Amniotic stem cell (primary cell): ENCODE measurements around the gene S100B.

Source experiments
- DNase-seq: peaks from one replicate; lab custom pipeline; 2025; lab: John Stamatoyannopoulos, UW

Gene S100B

GRCh38 chr21:46560568-46561444 lies 44.1 kb downstream of the S100B start:
- no peak for DNase-seq

- DNase-seq = no peak
Measured at GRCh38 chr21:46559291-46559983, 45.4 kb downstream of the S100B start.

- no peak for DNase-seq
Measured at GRCh38 chr21:46557919-46558392, 46.9 kb downstream of the S100B start.

- no peak for DNase-seq
Measured at GRCh38 chr21:46557469-46557868, 47.4 kb downstream of the S100B start.

GRCh38 chr21:46556802-46557201 lies 48.1 kb downstream of the S100B start:
- no peak for DNase-seq

- no peak for DNase-seq
Measured at GRCh38 chr21:46555678-46556077, 49.2 kb downstream of the S100B start.

GRCh38 chr21:46555225-46555617 lies 49.7 kb downstream of the S100B start:
- DNase-seq = no peak

GRCh38 chr21:46554431-46555224 lies 50.3 kb downstream of the S100B start:
- DNase-seq = no peak

GRCh38 chr21:46553993-46554392 lies 50.9 kb downstream of the S100B start:
- no peak for DNase-seq

GRCh38 chr21:46552865-46553379 lies 52.0 kb downstream of the S100B start:
- DNase-seq = no peak

- no peak for DNase-seq
Measured at GRCh38 chr21:46552274-46552673, 52.6 kb downstream of the S100B start.

GRCh38 chr21:46551636-46552241 lies 53.1 kb downstream of the S100B start:
- no peak for DNase-seq

GRCh38 chr21:46550116-46550941 lies 54.6 kb downstream of the S100B start:
- no peak for DNase-seq

- no peak for DNase-seq
Measured at GRCh38 chr21:46549650-46550049, 55.2 kb downstream of the S100B start.
